Measurements from ENCODE around the gene HOTAIR. TPM values are rescaled to one million over a fixed set of nuclear protein-coding genes. Genes with fewer than 3 reads are reported as not detected.
A peak's percentile ranks its signal among the peaks of the same experiment; 100 is the strongest.

HOTAIR gene
- total RNA-seq, 1 donor from 2014 or later = 1.8 TPM

DNA sequence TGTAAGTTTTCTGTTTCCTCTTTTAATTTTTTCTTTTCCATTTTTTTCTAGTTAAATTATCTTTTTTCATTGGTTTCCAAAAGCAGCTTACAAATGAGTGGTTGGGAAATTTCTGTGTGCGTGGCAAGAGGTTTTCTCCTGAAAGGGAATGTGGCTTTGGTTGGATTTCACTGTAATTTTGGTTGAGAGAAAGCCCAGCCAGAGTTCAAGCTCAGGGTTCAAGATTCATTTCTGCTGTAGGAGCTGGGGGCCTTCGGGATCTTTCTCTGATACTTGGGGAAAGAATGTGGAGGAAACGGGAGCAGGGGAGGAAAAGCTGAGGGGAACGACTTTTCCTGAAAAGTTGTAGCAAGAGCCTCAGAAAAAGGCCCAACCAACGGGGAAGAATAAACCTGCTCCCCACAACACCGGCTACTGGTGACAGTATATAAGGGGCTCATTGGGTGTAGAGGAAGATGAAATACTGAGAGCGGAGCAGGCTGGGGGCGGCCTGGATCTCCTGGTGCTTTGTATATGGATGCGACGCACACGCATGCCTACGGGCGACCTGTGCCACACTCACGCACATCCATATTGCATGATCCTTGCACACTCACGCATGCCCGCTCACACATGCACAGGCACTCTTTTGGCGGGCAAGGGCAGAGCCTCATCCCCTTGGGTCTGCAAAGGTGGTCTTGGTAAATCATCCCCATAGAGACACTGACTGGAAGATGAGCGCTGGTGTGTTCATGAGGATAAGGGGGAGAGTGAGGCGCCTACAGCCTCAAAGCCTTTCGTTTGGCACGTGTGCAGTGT is 12.1 kb upstream of the HOTAIR start:
- no peak for DNase-seq (ENCODE audit: low spot score in 2 of 2, unreplicated experiment in 2 of 2)
- H3K27me3 Mint-ChIP-seq (ENCODE audit: low read depth) = peaks cover 100% of the 10 kb centered on the region
- peak overlapping the region; percentile 43 for H3K4me3 Mint-ChIP-seq
- H3K4me1 Mint-ChIP-seq = peaks cover 19% of the 10 kb centered on the region
- no peak overlapping the region for H3K27ac Mint-ChIP-seq
- TF ChIP-seq, protein P1, sequence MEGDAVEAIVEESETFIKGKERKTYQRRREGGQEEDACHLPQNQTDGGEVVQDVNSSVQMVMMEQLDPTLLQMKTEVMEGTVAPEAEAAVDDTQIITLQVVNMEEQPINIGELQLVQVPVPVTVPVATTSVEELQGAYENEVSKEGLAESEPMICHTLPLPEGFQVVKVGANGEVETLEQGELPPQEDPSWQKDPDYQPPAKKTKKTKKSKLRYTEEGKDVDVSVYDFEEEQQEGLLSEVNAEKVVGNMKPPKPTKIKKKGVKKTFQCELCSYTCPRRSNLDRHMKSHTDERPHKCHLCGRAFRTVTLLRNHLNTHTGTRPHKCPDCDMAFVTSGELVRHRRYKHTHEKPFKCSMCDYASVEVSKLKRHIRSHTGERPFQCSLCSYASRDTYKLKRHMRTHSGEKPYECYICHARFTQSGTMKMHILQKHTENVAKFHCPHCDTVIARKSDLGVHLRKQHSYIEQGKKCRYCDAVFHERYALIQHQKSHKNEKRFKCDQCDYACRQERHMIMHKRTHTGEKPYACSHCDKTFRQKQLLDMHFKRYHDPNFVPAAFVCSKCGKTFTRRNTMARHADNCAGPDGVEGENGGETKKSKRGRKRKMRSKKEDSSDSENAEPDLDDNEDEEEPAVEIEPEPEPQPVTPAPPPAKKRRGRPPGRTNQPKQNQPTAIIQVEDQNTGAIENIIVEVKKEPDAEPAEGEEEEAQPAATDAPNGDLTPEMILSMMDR (IDR thresholded peaks at IDR 0.05; ENCODE audit: unreplicated experiment) = no peak
- H3K36me3 Mint-ChIP-seq = no peaks in the 10 kb centered on the region
- no peaks in the 10 kb centered on the region for H3K9me3 Mint-ChIP-seq

DNA sequence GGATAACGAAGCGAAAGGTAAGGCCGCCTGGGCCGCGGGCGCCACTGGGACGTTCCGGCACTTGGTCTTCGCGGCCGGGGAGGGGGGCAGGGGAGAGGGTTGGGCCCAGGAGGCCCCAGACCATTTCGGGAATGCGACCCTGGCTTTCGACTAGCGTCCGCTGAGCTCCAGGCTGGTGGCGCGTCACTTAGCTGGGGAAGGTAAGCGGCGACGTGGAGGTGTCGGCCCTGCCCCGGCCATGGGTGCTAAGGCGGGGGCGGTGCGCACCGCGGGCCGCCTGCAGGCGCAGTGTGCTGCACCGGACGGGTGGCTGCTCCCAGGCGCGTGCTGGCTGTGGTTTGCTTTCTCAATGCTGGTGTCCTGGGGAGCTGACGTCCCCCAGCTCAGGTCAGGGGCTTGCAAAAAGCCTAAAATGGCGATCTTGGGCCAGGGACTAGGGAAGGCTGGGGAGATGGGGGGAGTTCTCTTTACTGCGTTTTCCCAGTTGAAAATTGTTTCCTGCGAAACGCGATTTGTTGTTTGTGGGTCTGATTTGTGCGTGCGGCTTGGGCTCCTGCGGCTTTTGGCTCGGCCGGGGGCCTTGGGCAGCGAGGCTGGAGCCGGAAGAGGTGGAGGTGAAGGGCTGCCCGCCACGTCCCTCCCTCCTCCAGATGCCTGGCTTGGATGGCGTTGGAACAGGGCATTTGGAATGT is 11.4 kb upstream of the HOTAIR start:
- no peaks in the 10 kb centered on the region for H3K36me3 Mint-ChIP-seq
- DNase-seq (ENCODE audit: low spot score in 2 of 2, unreplicated experiment in 2 of 2) = no peak
- peaks cover 100% of the 10 kb centered on the region for H3K27me3 Mint-ChIP-seq (ENCODE audit: low read depth)
- no peaks in the 10 kb centered on the region for H3K9me3 Mint-ChIP-seq
- H3K4me1 Mint-ChIP-seq = peaks cover 19% of the 10 kb centered on the region
- no peak overlapping the region for H3K27ac Mint-ChIP-seq
- TF ChIP-seq, protein P1 (IDR thresholded peaks at IDR 0.05; ENCODE audit: unreplicated experiment) = no peak
- H3K4me3 Mint-ChIP-seq = peak overlapping the region; percentile 43

DNA sequence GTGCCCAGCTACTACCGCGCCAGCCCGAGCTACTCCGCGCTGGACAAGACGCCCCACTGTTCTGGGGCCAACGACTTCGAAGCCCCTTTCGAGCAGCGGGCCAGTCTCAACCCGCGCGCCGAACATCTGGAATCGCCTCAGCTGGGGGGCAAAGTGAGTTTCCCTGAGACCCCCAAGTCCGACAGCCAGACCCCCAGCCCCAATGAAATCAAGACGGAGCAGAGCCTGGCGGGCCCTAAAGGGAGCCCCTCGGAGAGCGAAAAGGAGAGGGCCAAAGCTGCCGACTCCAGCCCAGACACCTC is 10.9 kb upstream of the HOTAIR start:
- Mint-ChIP-seq H3K4me1 (peaks cover 19% of the 10 kb centered on the region), H3K9me3 (no peaks in the 10 kb centered on the region), H3K4me3 (peak overlapping the region; percentile 52), H3K27me3 (ENCODE audit: low read depth) (peaks cover 100% of the 10 kb centered on the region), H3K27ac (peak overlapping the region; percentile 59), H3K36me3 (peaks cover 3% of the 10 kb centered on the region)
- TF ChIP-seq, protein P1 (IDR thresholded peaks at IDR 0.05; ENCODE audit: unreplicated experiment) = no peak
- DNase-seq (ENCODE audit: low spot score in 2 of 2, unreplicated experiment in 2 of 2) = no peak

DNA sequence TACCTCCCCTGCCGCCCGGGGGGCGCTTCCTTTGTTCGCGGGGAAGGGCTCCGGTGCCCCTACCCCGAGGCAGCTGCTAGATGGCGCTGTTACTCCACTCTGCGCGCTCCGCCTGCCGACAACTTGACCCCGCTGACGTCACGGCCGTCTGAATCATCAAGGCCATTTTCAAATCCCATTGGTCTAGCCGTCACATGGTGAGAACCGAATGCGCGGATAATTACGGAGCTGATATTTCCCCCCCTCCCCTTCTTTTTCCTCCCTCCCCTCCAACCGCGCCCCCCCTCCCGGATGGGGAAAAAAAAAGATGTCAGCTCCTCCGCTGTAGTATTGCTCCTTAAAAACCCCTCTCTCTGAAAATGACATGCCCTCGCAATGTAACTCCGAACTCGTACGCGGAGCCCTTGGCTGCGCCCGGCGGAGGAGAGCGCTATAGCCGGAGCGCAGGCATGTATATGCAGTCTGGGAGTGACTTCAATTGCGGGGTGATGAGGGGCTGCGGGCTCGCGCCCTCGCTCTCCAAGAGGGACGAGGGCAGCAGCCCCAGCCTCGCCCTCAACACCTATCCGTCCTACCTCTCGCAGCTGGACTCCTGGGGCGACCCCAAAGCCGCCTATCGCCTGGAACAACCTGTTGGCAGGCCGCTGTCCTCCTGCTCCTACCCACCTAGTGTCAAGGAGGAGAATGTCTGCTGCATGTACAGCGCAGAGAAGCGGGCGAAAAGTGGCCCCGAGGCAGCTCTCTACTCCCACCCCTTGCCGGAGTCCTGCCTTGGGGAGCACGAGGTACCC is 10.3 kb upstream of the HOTAIR start, which contains the start of gene HOXC10:
Gene HOXC10 (plus strand): TSS at position 246 of the 791 bp plus-strand sequence. CDS start 114 bp downstream, at position 360.
- peaks cover 19% of the 10 kb centered on the region for H3K4me1 Mint-ChIP-seq
- no peaks in the 10 kb centered on the region for H3K9me3 Mint-ChIP-seq
- H3K4me3 Mint-ChIP-seq = peak within 1 kb of the TSS; percentile 52
- peak; percentile 89 to 93 for DNase-seq (ENCODE audit: low spot score in 2 of 2, unreplicated experiment in 2 of 2)
- peaks cover 100% of the 10 kb centered on the region for H3K27me3 Mint-ChIP-seq (ENCODE audit: low read depth)
- H3K36me3 Mint-ChIP-seq = peaks cover 3% of the 10 kb centered on the region
- peak within 1 kb of the TSS; percentile 59 for H3K27ac Mint-ChIP-seq
- TF ChIP-seq, protein P1 (IDR thresholded peaks at IDR 0.05; ENCODE audit: unreplicated experiment) = peak; percentile 74

DNA sequence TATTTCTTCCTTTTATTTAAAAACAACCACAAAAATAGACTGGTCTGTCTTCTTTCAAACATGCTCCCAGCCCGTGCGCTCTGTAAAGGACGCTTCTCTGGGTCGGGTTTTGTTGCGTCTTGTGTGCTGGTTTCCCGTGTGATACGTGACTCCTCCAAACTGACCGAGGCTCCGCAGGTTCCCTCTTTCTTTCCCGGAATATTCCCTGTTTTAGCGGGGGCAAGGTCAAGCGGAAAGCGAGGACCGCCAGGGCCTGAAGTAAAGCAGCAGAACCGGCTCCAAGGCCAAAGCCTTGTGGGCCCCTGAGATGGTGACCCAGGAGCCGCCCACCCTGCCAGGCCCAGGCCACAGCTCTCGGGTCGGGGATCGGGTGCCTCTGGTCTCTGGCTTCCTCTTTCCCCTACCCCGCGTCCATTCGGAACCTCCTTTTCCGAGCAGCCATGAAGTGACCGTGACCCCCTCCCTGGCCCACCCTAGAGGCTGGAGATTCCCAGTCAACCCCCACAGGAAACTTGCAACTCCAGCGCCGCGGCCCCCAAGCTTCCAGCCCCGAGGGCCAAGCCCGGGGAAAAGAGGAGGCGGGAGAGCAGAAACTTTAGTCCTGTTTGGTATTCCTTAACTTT is 9.3 kb upstream of the HOTAIR start:
- DNase-seq (ENCODE audit: low spot score in 2 of 2, unreplicated experiment in 2 of 2) = no peak
- H3K4me3 Mint-ChIP-seq = no peak overlapping the region
- TF ChIP-seq, protein P1 (IDR thresholded peaks at IDR 0.05; ENCODE audit: unreplicated experiment) = no peak
- peaks cover 100% of the 10 kb centered on the region for H3K27me3 Mint-ChIP-seq (ENCODE audit: low read depth)
- H3K9me3 Mint-ChIP-seq = no peaks in the 10 kb centered on the region
- H3K27ac Mint-ChIP-seq = no peak overlapping the region
- peaks cover 3% of the 10 kb centered on the region for H3K36me3 Mint-ChIP-seq
- peaks cover 15% of the 10 kb centered on the region for H3K4me1 Mint-ChIP-seq

Measured in mesothelial cell of epicardium (in vitro differentiated cells).